ENCODE results near the gene TSKS.

DNA sequence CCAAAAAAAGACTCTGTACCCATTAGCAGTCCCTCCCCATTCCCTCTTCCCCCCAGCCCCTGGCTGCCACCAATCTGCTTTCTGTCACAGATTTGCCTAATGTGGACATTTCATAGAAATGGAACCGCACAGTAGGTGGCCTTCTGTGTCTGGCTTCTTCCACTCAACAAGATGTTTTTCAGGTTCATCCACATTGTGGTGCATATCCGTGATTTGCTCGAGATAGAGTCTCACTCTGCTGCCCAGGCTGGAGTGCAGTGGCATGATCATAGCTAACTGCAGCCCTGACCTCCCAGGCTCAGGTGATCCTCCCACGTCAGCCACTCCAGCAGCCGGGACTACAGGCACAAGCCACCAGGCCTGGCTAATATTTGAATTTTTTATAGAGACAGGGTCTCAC lies 24.6 kb upstream of the TSKS start:
- no peak for TF ChIP-seq POLR2AphosphoS5 (IDR thresholded peaks at IDR 0.05; ENCODE audit: insufficient read depth in 1 of 2, low read depth in 1 of 2)
- TF ChIP-seq, protein P1, sequence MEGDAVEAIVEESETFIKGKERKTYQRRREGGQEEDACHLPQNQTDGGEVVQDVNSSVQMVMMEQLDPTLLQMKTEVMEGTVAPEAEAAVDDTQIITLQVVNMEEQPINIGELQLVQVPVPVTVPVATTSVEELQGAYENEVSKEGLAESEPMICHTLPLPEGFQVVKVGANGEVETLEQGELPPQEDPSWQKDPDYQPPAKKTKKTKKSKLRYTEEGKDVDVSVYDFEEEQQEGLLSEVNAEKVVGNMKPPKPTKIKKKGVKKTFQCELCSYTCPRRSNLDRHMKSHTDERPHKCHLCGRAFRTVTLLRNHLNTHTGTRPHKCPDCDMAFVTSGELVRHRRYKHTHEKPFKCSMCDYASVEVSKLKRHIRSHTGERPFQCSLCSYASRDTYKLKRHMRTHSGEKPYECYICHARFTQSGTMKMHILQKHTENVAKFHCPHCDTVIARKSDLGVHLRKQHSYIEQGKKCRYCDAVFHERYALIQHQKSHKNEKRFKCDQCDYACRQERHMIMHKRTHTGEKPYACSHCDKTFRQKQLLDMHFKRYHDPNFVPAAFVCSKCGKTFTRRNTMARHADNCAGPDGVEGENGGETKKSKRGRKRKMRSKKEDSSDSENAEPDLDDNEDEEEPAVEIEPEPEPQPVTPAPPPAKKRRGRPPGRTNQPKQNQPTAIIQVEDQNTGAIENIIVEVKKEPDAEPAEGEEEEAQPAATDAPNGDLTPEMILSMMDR (IDR thresholded peaks at IDR 0.05), result no peak
- no peak for TF ChIP-seq POLR2A (IDR thresholded peaks at IDR 0.05)

Data from vagina (tissue), 2 donors.